Large intestine (tissue), 3 donors: ENCODE measurements around the gene PTPDC1. TPM values are rescaled to one million over a fixed set of nuclear protein-coding genes. Genes with fewer than 3 reads are reported as not detected.
"Not testable (repeated sequence)": the region's sequence is repeated elsewhere in the genome, so short reads cannot be mapped to it uniquely, and the experiment has no call there.

Experiments
- DNase-seq, 2 donors: peaks; one replicate each; pipeline versions ENCODE4 v3.0.0 to v3.0.0-alpha.2; 2013
- H3K27ac ChIP-seq: one replicate; pipeline ENCODE4 v1.5.1; 2013; ENCODE audit warnings: low read length
- H3K27me3 ChIP-seq: 2 replicates; pipeline ENCODE4 v1.6.1; 2013; ENCODE audit warnings: low read length; ENCODE audit not compliant: control insufficient read depth, insufficient read depth
- H3K36me3 ChIP-seq: 2 replicates; pipeline ENCODE4 v1.6.1; 2013; ENCODE audit warnings: low read length; ENCODE audit not compliant: control insufficient read depth, insufficient read depth
- H3K4me1 ChIP-seq: one replicate; pipeline ENCODE4 v1.6.1; 2013; ENCODE audit warnings: low read length; ENCODE audit not compliant: control insufficient read depth, insufficient read depth
- H3K4me3 ChIP-seq: one replicate; pipeline ENCODE4 v1.5.1; 2013; ENCODE audit warnings: low read length
- H3K9me3 ChIP-seq: one replicate; pipeline ENCODE4 v1.6.1; 2013; ENCODE audit warnings: mild to moderate bottlenecking, low read depth, low read length, moderate library complexity; ENCODE audit not compliant: control insufficient read depth
- WGBS: methylation state at CpG from one replicate; pipeline ENCODE4 v1.1.5; 2013; ENCODE audit warnings: low lambda C conversion rate; ENCODE audit not compliant: insufficient coverage; 5-methylcytosine and 5-hydroxymethylcytosine counted together
- polyA plus RNA-seq: library from polyadenylated mRNA; unstranded; fragments of 120-200 nt; gene quantifications from one replicate; pipeline ENCODE4 v1.2.1, GENCODE V29; 2013

The PTPDC1 gene
- polyA plus RNA-seq, 1 donor, result 7.4 TPM

DNA sequence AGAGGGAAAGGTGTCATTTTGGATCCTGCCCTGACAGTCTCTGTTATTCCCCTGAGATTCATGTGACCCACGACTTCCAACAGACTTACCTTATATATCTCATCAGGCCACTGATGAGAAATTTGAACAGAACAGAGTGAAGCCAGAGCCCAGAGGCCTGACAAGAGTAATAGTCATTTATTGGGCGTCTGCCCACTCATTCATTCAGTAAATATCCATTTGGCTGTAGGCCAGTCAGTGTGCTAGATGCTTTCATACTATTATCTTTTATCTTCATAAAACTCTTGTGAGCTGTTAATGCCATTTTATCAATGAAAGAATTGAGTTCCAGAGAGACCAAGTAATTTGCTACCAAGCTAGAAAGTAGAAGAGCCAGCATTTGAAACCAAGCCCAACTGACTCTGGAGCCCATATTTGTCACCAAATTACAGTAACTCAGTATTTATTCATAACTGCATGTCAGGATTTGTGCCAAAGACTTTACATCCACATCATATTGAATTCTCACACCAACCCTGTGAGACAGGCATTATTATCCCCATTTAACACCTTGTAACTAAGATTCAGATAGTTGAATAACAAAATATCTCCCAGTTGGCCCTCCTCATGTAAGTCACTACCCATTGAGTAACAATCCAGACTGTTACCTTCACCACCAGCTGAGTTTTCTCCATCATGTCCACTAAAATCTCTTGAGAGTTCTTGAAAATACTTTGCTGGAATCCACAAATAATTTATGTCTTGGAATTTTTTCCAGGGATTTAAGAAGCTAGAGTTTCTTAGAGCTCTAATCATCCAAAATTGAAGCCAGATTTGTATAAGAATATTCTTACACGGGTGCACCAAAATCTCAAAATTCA lies 2.5 kb downstream of the PTPDC1 start:
- H3K27ac ChIP-seq, result no peak overlapping the region
- WGBS, result 80% methylated on average over 1 of the region's 3 CpGs
- H3K9me3 ChIP-seq, result no peaks in the 10 kb centered on the region
- H3K27me3 ChIP-seq, result no peaks in the 10 kb centered on the region
- H3K4me3 ChIP-seq, result no peak overlapping the region
- H3K36me3 ChIP-seq, result peaks cover 2% of the 10 kb centered on the region
- H3K4me1 ChIP-seq, result no peaks in the 10 kb centered on the region
- DNase-seq, result no peak

DNA sequence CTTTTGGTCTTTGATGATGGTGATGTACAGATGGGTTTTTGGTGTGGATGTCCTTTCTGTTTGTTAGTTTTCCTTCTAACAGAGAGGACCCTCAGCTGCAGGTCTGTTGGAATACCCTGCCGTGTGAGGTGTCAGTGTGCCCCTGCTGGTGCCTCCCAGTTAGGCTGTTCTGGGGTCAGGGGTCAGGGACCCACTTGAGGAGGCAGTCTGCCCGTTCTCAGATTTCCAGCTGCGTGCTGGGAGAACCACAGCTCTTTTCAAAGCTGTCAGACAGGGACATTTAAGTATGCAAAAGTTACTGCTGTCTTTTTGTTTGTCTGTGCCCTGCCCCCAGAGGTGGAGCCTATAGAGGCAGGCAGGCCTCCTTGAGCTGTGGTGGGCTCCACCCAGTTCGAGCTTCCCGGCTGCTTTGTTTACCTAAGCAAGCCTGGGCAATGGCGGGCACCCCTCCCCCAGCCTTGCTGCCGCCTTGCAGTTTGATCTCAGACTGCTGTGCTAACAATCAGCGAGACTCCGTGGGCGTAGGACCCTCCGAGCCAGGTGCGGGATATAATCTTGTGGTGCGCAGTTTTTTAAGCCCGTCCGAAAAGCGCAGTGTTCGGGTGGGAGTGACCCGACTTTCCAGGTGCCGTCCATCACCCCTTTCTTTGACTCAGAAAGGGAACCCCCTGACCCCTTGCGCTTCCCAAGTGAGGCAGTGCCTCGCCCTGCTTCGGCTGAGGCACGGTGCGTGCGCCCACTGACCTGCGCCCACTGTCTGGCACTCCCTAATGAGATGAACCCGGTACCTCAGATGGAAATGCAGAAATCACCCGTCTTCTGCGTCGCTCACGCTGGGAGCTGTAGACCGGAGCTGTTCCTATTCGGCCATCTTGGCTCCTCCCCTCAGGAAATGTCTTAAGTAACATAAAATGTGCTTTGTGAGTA lies 10.2 kb downstream of the PTPDC1 start:
- H3K27me3 ChIP-seq, H3K9me3 ChIP-seq, H3K4me3 ChIP-seq, H3K27ac ChIP-seq, DNase-seq, H3K4me1 ChIP-seq: not testable (repeated sequence)
- WGBS, result no CpG with 5 or more reads among the region's 33 CpGs
- peaks cover 11% of the 10 kb centered on the region for H3K36me3 ChIP-seq

DNA sequence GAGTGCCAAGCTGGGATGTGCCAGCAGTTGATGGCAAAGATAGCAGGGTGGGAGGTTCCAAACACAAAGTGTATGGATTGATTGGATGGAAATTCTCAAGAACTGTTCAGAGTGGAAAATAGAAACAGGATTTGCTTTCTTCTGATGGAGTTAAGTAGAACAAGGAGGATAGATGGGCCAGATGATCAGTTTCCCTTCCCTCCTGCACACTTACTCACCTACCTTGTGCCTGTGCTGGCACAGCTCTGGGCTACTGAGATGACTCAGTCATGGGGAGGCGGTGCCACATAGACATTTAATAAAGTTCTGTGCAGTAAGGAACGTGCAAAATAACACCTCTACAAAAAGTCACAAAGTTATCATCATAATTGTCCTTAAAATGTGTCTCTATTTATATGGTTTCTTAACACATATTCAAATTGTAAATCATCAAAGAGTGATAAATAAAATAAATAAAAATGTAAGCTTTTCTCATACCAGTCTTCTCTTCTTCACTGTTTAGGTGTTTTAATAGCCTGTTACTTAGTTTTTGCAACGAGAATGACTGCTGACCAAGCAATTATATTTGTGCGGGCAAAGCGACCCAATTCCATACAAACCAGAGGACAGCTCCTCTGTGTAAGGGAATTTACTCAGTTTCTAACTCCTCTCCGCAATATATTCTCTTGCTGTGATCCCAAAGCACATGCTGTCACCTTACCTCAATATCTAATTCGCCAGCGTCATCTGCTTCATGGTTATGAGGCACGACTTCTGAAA lies 12.7 kb downstream of the PTPDC1 start:
- H3K4me3 ChIP-seq, result no peak overlapping the region
- peaks cover 11% of the 10 kb centered on the region for H3K36me3 ChIP-seq
- no CpG with 5 or more reads among the region's 9 CpGs for WGBS
- H3K9me3 ChIP-seq, result no peaks in the 10 kb centered on the region
- no peaks in the 10 kb centered on the region for H3K27me3 ChIP-seq
- DNase-seq, result no peak
- no peaks in the 10 kb centered on the region for H3K4me1 ChIP-seq
- H3K27ac ChIP-seq, result no peak overlapping the region

DNA sequence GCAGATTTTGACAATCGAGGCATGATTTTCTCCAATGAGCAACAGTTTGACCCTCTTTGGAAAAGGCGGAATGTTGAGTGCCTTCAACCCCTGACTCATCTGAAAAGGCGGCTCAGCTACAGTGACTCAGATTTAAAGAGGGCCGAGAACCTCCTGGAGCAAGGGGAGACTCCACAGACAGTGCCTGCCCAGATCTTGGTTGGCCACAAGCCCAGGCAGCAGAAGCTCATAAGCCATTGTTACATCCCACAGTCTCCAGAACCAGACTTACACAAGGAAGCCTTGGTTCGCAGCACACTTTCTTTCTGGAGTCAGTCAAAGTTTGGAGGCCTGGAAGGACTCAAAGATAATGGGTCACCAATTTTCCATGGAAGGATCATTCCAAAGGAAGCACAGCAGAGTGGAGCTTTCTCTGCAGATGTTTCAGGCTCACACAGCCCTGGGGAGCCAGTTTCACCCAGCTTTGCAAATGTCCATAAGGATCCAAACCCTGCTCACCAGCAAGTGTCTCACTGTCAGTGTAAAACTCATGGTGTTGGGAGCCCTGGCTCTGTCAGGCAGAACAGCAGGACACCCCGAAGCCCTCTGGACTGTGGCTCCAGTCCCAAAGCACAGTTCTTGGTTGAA lies 13.6 kb downstream of the PTPDC1 start:
- WGBS, result no CpG with 5 or more reads among the region's 6 CpGs
- H3K4me3 ChIP-seq, result no peak overlapping the region

DNA sequence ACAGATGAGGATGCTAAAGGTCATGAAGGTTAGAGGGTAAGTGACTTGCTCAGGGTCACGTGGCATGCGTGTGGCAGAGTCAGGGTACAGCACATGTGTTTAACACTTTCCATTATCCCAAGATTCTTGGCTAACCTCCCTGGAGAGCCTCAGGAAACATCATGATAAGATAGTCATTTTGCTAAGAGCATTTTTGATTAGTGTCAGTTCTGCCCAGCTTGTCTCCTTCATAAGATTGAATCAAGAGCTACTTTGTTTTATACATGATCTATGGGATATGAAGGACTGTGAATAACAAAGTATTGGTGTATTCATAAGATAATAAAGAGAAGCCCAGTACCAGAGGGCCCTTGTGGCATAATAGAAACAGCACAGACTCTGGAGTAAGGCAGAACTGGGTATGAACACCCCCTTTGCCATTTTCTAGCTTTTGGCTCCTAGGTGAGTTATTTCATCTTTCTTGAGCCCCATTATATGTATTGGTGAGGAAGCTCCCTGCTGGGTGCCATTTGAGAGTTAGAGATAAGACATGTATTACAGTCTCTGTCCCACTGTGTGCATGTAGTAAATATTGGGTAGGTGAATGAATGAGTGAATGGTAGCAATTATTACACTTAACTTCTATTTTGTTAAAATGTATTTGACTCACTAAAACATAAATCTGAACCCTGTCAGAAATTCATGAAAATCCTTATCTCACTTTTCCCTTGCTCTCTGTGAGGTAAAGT lies 16.1 kb downstream of the PTPDC1 start:
- no peak for DNase-seq
- WGBS, result no CpG with 5 or more reads among the region's 2 CpGs
- H3K27me3 ChIP-seq, result no peaks in the 10 kb centered on the region
- no peak overlapping the region for H3K4me3 ChIP-seq
- H3K9me3 ChIP-seq, result no peaks in the 10 kb centered on the region
- H3K4me1 ChIP-seq, result no peaks in the 10 kb centered on the region
- H3K36me3 ChIP-seq, result peaks cover 11% of the 10 kb centered on the region
- no peak overlapping the region for H3K27ac ChIP-seq

More for the DNA sequence above, 13.6 kb downstream of the PTPDC1 start:
- Histone ChIP-seq H3K27ac (no peak overlapping the region), H3K36me3 (peaks cover 11% of the 10 kb centered on the region), H3K9me3 (no peaks in the 10 kb centered on the region), H3K27me3 (no peaks in the 10 kb centered on the region), H3K4me1 (no peaks in the 10 kb centered on the region)
- no peak for DNase-seq

DNA sequence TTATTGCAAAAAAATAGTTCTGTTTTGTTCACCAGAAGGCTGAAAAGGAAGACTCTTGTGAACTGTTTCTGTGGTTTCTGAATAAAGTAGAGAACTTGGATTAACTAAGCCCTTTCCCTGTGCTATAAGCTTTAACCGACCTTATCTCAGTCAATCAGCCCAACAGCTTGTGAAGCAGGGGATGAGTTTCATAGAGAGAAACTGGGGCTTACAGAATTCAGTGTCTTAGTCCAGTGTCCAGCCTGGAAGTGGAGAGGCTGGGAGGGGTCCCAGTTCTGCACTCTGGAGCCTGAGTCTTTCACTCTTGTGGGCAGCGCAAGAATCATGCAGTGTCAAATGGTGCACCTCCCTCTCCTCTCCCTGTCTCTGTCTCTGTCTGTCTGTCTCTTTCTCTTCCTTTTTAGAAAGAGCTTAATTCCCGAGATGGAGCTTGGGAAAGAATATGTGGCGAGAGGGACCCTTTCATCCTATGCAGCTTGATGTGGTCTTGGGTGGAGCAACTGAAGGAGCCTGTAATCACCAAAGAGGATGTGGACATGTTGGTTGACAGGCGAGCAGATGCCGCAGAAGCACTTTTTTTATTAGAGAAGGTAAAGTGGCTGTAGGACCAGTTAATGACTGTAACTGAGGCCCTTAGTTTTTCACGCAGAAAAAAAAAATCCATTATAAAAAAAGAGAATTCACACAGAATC lies 17.0 kb downstream of the PTPDC1 start:
- whole genome bisulfite sequencing, result 100% methylated on average over 1 of the region's 7 CpGs
- DNase-seq, result no peak
- H3K9me3 ChIP-seq, result no peaks in the 10 kb centered on the region
- no peaks in the 10 kb centered on the region for H3K4me1 ChIP-seq
- H3K4me3 ChIP-seq, result no peak overlapping the region
- H3K27me3 ChIP-seq, result no peaks in the 10 kb centered on the region
- peaks cover 11% of the 10 kb centered on the region for H3K36me3 ChIP-seq
- no peak overlapping the region for H3K27ac ChIP-seq

DNA sequence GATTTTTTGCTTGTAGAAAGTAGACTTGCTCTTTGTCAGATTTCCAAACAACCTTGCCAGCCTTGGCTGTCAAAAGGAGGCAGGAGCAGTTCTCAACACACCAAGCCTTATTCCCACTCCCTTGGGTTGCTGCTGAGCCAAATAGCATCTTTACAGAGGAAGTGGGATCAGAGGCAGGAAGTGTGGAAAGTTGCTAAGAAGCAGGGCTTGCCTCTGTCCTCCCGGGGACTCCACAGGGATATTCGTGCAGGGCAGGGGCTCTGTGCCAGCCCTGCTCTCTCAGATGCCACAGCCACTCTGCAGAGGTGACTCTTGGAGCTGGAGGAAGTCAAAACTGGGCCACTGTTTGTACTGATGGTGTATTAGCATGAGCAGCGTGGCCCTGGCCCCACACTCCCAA lies 24.3 kb downstream of the PTPDC1 start:
- WGBS, result no CpG with 5 or more reads among the region's 3 CpGs
- Histone ChIP-seq H3K36me3 (no peaks in the 10 kb centered on the region), H3K4me1 (no peaks in the 10 kb centered on the region), H3K27me3 (no peaks in the 10 kb centered on the region), H3K4me3 (no peak overlapping the region), H3K27ac (no peak overlapping the region), H3K9me3 (no peaks in the 10 kb centered on the region)
- DNase-seq, result no peak

DNA sequence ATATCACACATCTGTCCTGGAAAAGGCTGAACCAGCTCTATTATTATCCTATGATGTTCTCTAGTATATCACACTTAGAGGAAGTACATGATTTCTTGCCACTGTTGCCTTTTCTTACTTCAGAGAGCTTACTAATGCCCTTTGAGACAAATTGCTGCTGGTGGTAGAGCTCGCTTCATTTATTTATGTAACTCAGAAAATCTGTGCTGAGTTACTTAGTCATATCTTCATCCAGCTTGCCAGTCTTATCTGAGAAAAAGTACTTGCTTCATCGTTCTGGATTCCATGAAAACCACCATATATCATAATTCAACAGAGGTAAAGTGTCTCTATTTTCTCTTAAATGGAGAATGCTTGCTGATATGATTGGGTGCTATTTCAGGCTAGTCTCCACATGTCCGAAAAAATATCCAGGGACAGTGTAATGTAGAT lies 26.6 kb downstream of the PTPDC1 start:
- Histone ChIP-seq H3K9me3 (no peaks in the 10 kb centered on the region), H3K4me3 (no peak overlapping the region), H3K36me3 (no peaks in the 10 kb centered on the region), H3K27me3 (no peaks in the 10 kb centered on the region), H3K27ac (no peak overlapping the region), H3K4me1 (no peaks in the 10 kb centered on the region)
- no peak for DNase-seq
- WGBS, result no CpG with 5 or more reads among the region's 3 CpGs

DNA sequence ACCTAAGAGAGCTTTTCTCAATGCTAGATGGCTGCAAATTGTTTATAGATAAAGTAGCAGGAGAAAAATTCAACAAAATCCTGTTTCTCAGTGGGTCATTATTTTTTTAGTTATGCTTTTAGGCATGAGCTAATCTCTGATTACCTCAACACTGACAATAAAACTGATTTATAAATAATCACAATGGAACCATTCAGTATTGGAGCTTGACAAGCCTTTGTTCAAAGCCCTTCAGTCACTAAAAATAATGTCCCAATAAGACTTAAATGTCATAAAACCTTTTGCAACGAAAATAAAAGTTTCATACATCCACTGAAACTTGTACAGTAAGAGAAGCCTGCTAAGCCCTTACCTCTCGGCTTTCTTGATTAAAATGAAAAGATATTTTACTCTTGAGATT lies 27.2 kb downstream of the PTPDC1 start:
- Histone ChIP-seq H3K36me3 (no peaks in the 10 kb centered on the region), H3K9me3 (no peaks in the 10 kb centered on the region), H3K27ac (no peak overlapping the region), H3K4me3 (no peak overlapping the region), H3K4me1 (no peaks in the 10 kb centered on the region), H3K27me3 (no peaks in the 10 kb centered on the region)
- WGBS, result 100% methylated on average over 1 of the region's 2 CpGs
- no peak for DNase-seq
